ENCODE data around the gene ZSCAN31. TPM values are rescaled to one million over a fixed set of nuclear protein-coding genes. Genes with fewer than 3 reads are reported as not detected.
A peak's percentile ranks its signal among the peaks of the same experiment; 100 is the strongest.

The ZSCAN31 gene
- total and polyA plus RNA-seq, 9 donors = 12.1 to 40.1 (median 21.4) TPM

- peaks cover 0 to 2% of the 10 kb centered on the region in 2 donors for H3K9me3 ChIP-seq
- H3K27ac ChIP-seq = no peak overlapping the region
- no peak for DNase-seq
- H3K4me1 ChIP-seq (ENCODE audit: insufficient read depth) = peaks cover 4% of the 10 kb centered on the region
- 76 to 86% (median 85%) methylated on average over 1 of the region's 1 CpG for WGBS, 3 donors
- no peaks in the 10 kb centered on the region for H3K27me3 ChIP-seq
- intact Hi-C loops (cut with DNase I) = no loop called here
- no peak for TF ChIP-seq CTCF (IDR thresholded peaks at IDR 0.05)
- TF ChIP-seq POLR2A (IDR thresholded peaks at IDR 0.05) = no peak
- TF ChIP-seq EP300 (IDR thresholded peaks at IDR 0.05) = no peak
- H3K4me3 ChIP-seq = no peak overlapping the region
- H3K36me3 ChIP-seq = no peaks in the 10 kb centered on the region
These were observed 4.6 kb upstream of the ZSCAN31 start for GRCh38 chr6:28340310-28341095.

GRCh38 chr6:28337121-28337520, 1.2 kb upstream of the ZSCAN31 start:
- DNase-seq = no peak
- H3K4me3 ChIP-seq = no peak overlapping the region
- peak overlapping the region in 1 of 2 donors; percentile 96 for H3K27ac ChIP-seq
- no peaks in the 10 kb centered on the region for H3K36me3 ChIP-seq
- no peaks in the 10 kb centered on the region for H3K27me3 ChIP-seq
- peaks cover 6% of the 10 kb centered on the region for H3K4me1 ChIP-seq (ENCODE audit: insufficient read depth)
- intact Hi-C loops (cut with DNase I) = loop anchor here in 1 of 4 donors (5.0 kb wide), 1 partner anchor 200 kb away; no protein-coding TSS in a partner anchor
- TF ChIP-seq CTCF (IDR thresholded peaks at IDR 0.05) (no peak), POLR2A (IDR thresholded peaks at IDR 0.05) (no peak), EP300 (IDR thresholded peaks at IDR 0.05) (no peak)
- peaks cover 0 to 2% of the 10 kb centered on the region in 2 donors for H3K9me3 ChIP-seq

GRCh38 chr6:28336284-28337120, 554 bp upstream of the ZSCAN31 start:
- intact Hi-C loops (cut with DNase I) = loop anchor here in 1 of 4 donors (5.0 kb wide), 1 partner anchor 199 kb away; no protein-coding TSS in a partner anchor
- DNase-seq = peak in 2 of 5 donors; percentile 16 to 32
- WGBS, 3 donors = 7 to 10% (median 10%) methylated on average over 24 of the region's 24 CpGs
- Histone ChIP-seq H3K4me1 (ENCODE audit: insufficient read depth) (peaks cover 6% of the 10 kb centered on the region), H3K27me3 (no peaks in the 10 kb centered on the region), H3K9me3 (peaks cover 0 to 2% of the 10 kb centered on the region in 2 donors), H3K27ac (peak overlapping the region; percentile 91 to 96), H3K36me3 (no peaks in the 10 kb centered on the region), H3K4me3 (peak overlapping the region; percentile 68)
- TF ChIP-seq POLR2A (IDR thresholded peaks at IDR 0.05) = no peak
- no peak for TF ChIP-seq CTCF (IDR thresholded peaks at IDR 0.05)
- peak; percentile 1 for TF ChIP-seq EP300 (IDR thresholded peaks at IDR 0.05)

GRCh38 chr6:28335040-28335563, 846 bp downstream of the ZSCAN31 start:
- H3K27me3 ChIP-seq = no peaks in the 10 kb centered on the region
- 33 to 35% (median 34%) methylated on average over 12 of the region's 12 CpGs for WGBS, 3 donors
- DNase-seq = peak; percentile 11 to 39 (median 33)
- peaks cover 6% of the 10 kb centered on the region for H3K4me1 ChIP-seq (ENCODE audit: insufficient read depth)
- peak overlapping the region; percentile 91 to 96 for H3K27ac ChIP-seq
- H3K4me3 ChIP-seq = peak overlapping the region; percentile 32
- intact Hi-C loops (cut with DNase I) = loop anchor here in 1 of 4 donors (5.0 kb wide), 1 partner anchor 198 kb away; no protein-coding TSS in a partner anchor
- TF ChIP-seq POLR2A (IDR thresholded peaks at IDR 0.05) (no peak), EP300 (IDR thresholded peaks at IDR 0.05) (no peak), CTCF (IDR thresholded peaks at IDR 0.05) (no peak)
- H3K9me3 ChIP-seq = no peaks in the 10 kb centered on the region
- no peaks in the 10 kb centered on the region for H3K36me3 ChIP-seq

Measured in ovary (tissue), 9 donors.